ENCODE results near the gene LRRD1.
"Not testable (repeated sequence)": the region's sequence is repeated elsewhere in the genome, so short reads cannot be mapped to it uniquely, and the experiment has no call there.

GRCh38 chr7:92102862-92103261 is 76.1 kb downstream of the LRRD1 start:
- TF ChIP-seq EZH2 (IDR thresholded peaks at IDR 0.05; ENCODE audit: insufficient read depth, poor library complexity, severe bottlenecking); EZH2phosphoT487 (IDR thresholded peaks at IDR 0.05; ENCODE audit: insufficient read depth, low read depth): not testable (repeated sequence)
